ENCODE measurements around the gene DMKN.

DMKN gene

GRCh38 chr19:35460608-35461007 lies 52.8 kb downstream of the DMKN start:
- H3K36me3 ChIP-seq (ENCODE audit: control insufficient read depth, insufficient read depth, low read length), result no peaks in the 10 kb centered on the region
- no peaks in the 10 kb centered on the region for H3K27me3 ChIP-seq (replicated peaks; ENCODE audit: control insufficient read depth, insufficient read depth, low read length)
- no peak overlapping the region for H3K4me3 ChIP-seq (replicated peaks; ENCODE audit: low read depth, low read length)
- DNase-seq (ENCODE audit: extremely low read depth, insufficient read length), result no peak
- no peak for TF ChIP-seq CTCF (IDR thresholded peaks at IDR 0.05; ENCODE audit: insufficient read depth, low read length, poor library complexity, severe bottlenecking)

GRCh38 chr19:35459414-35460082 lies 53.9 kb downstream of the DMKN start:
- no peaks in the 10 kb centered on the region for H3K27me3 ChIP-seq (replicated peaks; ENCODE audit: control insufficient read depth, insufficient read depth, low read length)
- TF ChIP-seq CTCF (IDR thresholded peaks at IDR 0.05; ENCODE audit: insufficient read depth, low read length, poor library complexity, severe bottlenecking), result no peak
- DNase-seq (ENCODE audit: extremely low read depth, insufficient read length), result no peak
- no peaks in the 10 kb centered on the region for H3K36me3 ChIP-seq (ENCODE audit: control insufficient read depth, insufficient read depth, low read length)
- no peak overlapping the region for H3K4me3 ChIP-seq (replicated peaks; ENCODE audit: low read depth, low read length)

- Histone ChIP-seq H3K27me3 (replicated peaks; ENCODE audit: control insufficient read depth, insufficient read depth, low read length) (no peaks in the 10 kb centered on the region), H3K4me3 (replicated peaks; ENCODE audit: low read depth, low read length) (no peak overlapping the region), H3K36me3 (ENCODE audit: control insufficient read depth, insufficient read depth, low read length) (no peaks in the 10 kb centered on the region)
- peak; percentile 65 for DNase-seq (ENCODE audit: extremely low read depth, insufficient read length)
- no peak for TF ChIP-seq CTCF (IDR thresholded peaks at IDR 0.05; ENCODE audit: insufficient read depth, low read length, poor library complexity, severe bottlenecking)
Measured at GRCh38 chr19:35458731-35459391, 54.6 kb downstream of the DMKN start.

GRCh38 chr19:35458192-35458591 lies 55.3 kb downstream of the DMKN start:
- DNase-seq (ENCODE audit: extremely low read depth, insufficient read length), result no peak
- TF ChIP-seq CTCF (IDR thresholded peaks at IDR 0.05; ENCODE audit: insufficient read depth, low read length, poor library complexity, severe bottlenecking), result no peak
- Histone ChIP-seq H3K27me3 (replicated peaks; ENCODE audit: control insufficient read depth, insufficient read depth, low read length) (no peaks in the 10 kb centered on the region), H3K36me3 (ENCODE audit: control insufficient read depth, insufficient read depth, low read length) (no peaks in the 10 kb centered on the region), H3K4me3 (replicated peaks; ENCODE audit: low read depth, low read length) (no peak overlapping the region)

- DNase-seq (ENCODE audit: extremely low read depth, insufficient read length), result no peak
- Histone ChIP-seq H3K4me3 (replicated peaks; ENCODE audit: low read depth, low read length) (no peak overlapping the region), H3K27me3 (replicated peaks; ENCODE audit: control insufficient read depth, insufficient read depth, low read length) (no peaks in the 10 kb centered on the region), H3K36me3 (ENCODE audit: control insufficient read depth, insufficient read depth, low read length) (no peaks in the 10 kb centered on the region)
- no peak for TF ChIP-seq CTCF (IDR thresholded peaks at IDR 0.05; ENCODE audit: insufficient read depth, low read length, poor library complexity, severe bottlenecking)
Measured at GRCh38 chr19:35457173-35457572, 56.3 kb downstream of the DMKN start.

Measured in GM06990 (cell line).